HepG2 (cell line): ENCODE results near the gene CFAP221. TPM values are rescaled to one million over a fixed set of nuclear protein-coding genes. Genes with fewer than 3 reads are reported as not detected.

Experiments
- ATAC-seq: fragments of 200-7000 bp; cut with Tn5 transposase; 3 replicates; pipeline ENCODE4 v1.9.1; 2020; ENCODE audit warnings: mild to moderate bottlenecking, moderate library complexity
- BruUV-seq: library from RNA; stranded (reverse); fragments of 400-500 nt; replicated peaks from 2 replicates; lab custom pipeline; 2021; lab: Mats Ljungman, UMichigan
- CTCF ChIA-PET: fragments of 300-600 bp; formaldehyde crosslinking; extraction: SDS; loops from one replicate; lab custom pipeline; 2021; ENCODE audit warnings: low total read pairs, inconsistent platforms, low intra/inter-chr PET ratio; lab: Yijun Ruan, JAX
- POLR2A ChIA-PET: fragments of 350-600 bp; sonication (Branson Sonifier 250); formaldehyde crosslinking; loops from one replicate; lab custom pipeline; 2020; ENCODE audit warnings: antibody characterized with exemption, inconsistent platforms; lab: Yijun Ruan, JAX
- DNase-seq: peaks from one replicate; pipeline ENCODE4 v3.0.0-alpha.2; 2015; ENCODE audit warnings: low spot score
- FAIRE-seq: peaks from 3 replicates; lab custom pipeline; 2011; peaks lifted over from hg19 to GRCh38; lab: Jason Lieb, UNC
- H2AFZ ChIP-seq: one replicate; pipeline ENCODE4 v1.6.1; 2011; ENCODE audit warnings: low read length, inconsistent platforms
- H3K27ac ChIP-seq: fragments of 300-600 bp; 3 replicates; pipeline ENCODE4 v1.8.0; 2011; ENCODE audit warnings: mixed run types, mild to moderate bottlenecking, mixed read lengths, low read length, inconsistent platforms; ENCODE audit not compliant: insufficient read depth; ENCODE audit errors: extremely low read length
- H3K27me3 ChIP-seq, 2 experiments: fragments of 200-600 bp in 1 of 2; 2 replicates in 1 of 2; 3 replicates in 1 of 2; pipeline versions ENCODE4 v1.6.0 to v1.8.0; 2011; ENCODE audit warnings: low read length in 2 of 2, mild to moderate bottlenecking in 2 of 2, moderate library complexity in 2 of 2, inconsistent platforms in 1 of 2; ENCODE audit not compliant: insufficient read depth in 2 of 2, control insufficient read depth in 1 of 2
- H3K36me3 ChIP-seq, 2 experiments: fragments of 200-600 bp in 1 of 2; replicated peaks in 1 of 2; 2 replicates in 1 of 2; 3 replicates in 1 of 2; pipeline versions ENCODE4 v1.5.1 to v1.8.0; 2011; ENCODE audit warnings: low read length in 2 of 2, inconsistent platforms in 1 of 2; ENCODE audit not compliant: insufficient read depth in 2 of 2, control insufficient read depth in 1 of 2
- H3K4me1 ChIP-seq: 2 replicates; pipeline ENCODE4 v1.5.1; 2012; ENCODE audit warnings: low read length, inconsistent platforms; ENCODE audit not compliant: insufficient read depth
- H3K4me2 ChIP-seq: 2 replicates; pipeline ENCODE4 v1.6.0; 2011; ENCODE audit warnings: low read depth, low read length, inconsistent platforms
- H3K4me3 ChIP-seq, 3 experiments: fragments of 200-600 bp in 1 of 3; sonication (generic), shearing (Covaris generic) in 1 of 3; replicated peaks in 1 of 3; 2 replicates each; pipeline ENCODE4 v1.5.1; 2011 to 2016; ENCODE audit warnings: low read length in 3 of 3, inconsistent platforms in 2 of 3, low read depth in 2 of 3, mild to moderate bottlenecking in 2 of 3, control low read depth in 1 of 3, mixed read lengths in 1 of 3; ENCODE audit not compliant: insufficient read depth in 1 of 3
- H3K79me2 ChIP-seq: one replicate; pipeline ENCODE4 v1.6.1; 2011; ENCODE audit warnings: low read length, inconsistent platforms; ENCODE audit not compliant: insufficient read depth
- H3K9ac ChIP-seq: 2 replicates; pipeline ENCODE4 v1.6.0; 2011; ENCODE audit warnings: mild to moderate bottlenecking, low read depth, low read length, inconsistent platforms; ENCODE audit not compliant: insufficient read depth
- H3K9me3 ChIP-seq: 2 replicates; pipeline ENCODE4 v1.5.1; 2012; ENCODE audit warnings: mild to moderate bottlenecking, low read length
- H4K20me1 ChIP-seq: 2 replicates; pipeline ENCODE4 v1.6.0; 2011; ENCODE audit warnings: inconsistent platforms, mild to moderate bottlenecking, low read length, moderate library complexity; ENCODE audit not compliant: insufficient read depth
- IKZF4 ChIP-seq: sonication (generic); formaldehyde crosslinking; IDR thresholded peaks from 2 replicates; pipeline ENCODE4 v1.5.1; 2020; ENCODE audit warnings: borderline replicate concordance, mild to moderate bottlenecking, low read depth, missing genetic modification reagents; ENCODE audit errors: not compliant biosample characterization
- KDM2A ChIP-seq: sonication (generic); formaldehyde crosslinking; IDR thresholded peaks from 2 replicates; pipeline ENCODE4 v1.4.0; 2020; ENCODE audit warnings: low read depth, missing genetic modification reagents, borderline replicate concordance
- POLR2AphosphoS2 ChIP-seq: IDR thresholded peaks from 2 replicates; pipeline ENCODE4 v1.6.1; 2011; ENCODE audit warnings: low read depth, low read length, improper control_type of control experiment
- RBAK ChIP-seq: sonication (generic); formaldehyde crosslinking; IDR thresholded peaks from 2 replicates; pipeline ENCODE4 v1.5.1; 2020; ENCODE audit warnings: mild to moderate bottlenecking, missing genetic modification reagents
- SETDB1 ChIP-seq: sonication (generic); formaldehyde crosslinking; IDR thresholded peaks from 2 replicates; pipeline ENCODE4 v1.5.1; 2020; ENCODE audit warnings: missing genetic modification reagents, mild to moderate bottlenecking, borderline replicate concordance
- TCF7 ChIP-seq: sonication (generic); IDR thresholded peaks from 2 replicates; pipeline ENCODE4 v1.6.1; 2016; ENCODE audit warnings: antibody characterized with exemption, low read depth
- TSC22D2 ChIP-seq: sonication (generic); formaldehyde crosslinking; IDR thresholded peaks from 2 replicates; pipeline ENCODE4 v1.5.1; 2020; ENCODE audit warnings: missing genetic modification reagents, mild to moderate bottlenecking, borderline replicate concordance
- WIZ ChIP-seq: sonication (generic); formaldehyde crosslinking; IDR thresholded peaks from 2 replicates; pipeline ENCODE4 v1.5.1; 2020; ENCODE audit warnings: mild to moderate bottlenecking, missing genetic modification reagents
- ZFP41 ChIP-seq: sonication (generic); formaldehyde crosslinking; IDR thresholded peaks from 2 replicates; pipeline ENCODE4 v1.4.0; 2020; ENCODE audit warnings: mild to moderate bottlenecking, missing genetic modification reagents, borderline replicate concordance
- ZNF607 ChIP-seq: sonication (generic); formaldehyde crosslinking; IDR thresholded peaks from 2 replicates; pipeline ENCODE4 v1.5.1; 2020; ENCODE audit warnings: missing genetic modification reagents, mild to moderate bottlenecking, borderline replicate concordance
- ZNF713 ChIP-seq: sonication (generic); formaldehyde crosslinking; IDR thresholded peaks from 2 replicates; pipeline ENCODE4 v1.4.0; 2020; ENCODE audit warnings: mild to moderate bottlenecking, missing genetic modification reagents
- WGBS: methylation state at CpG from one replicate; pipeline ENCODE4 v1.1.6; 2017; ENCODE audit warnings: low lambda C conversion rate; 5-methylcytosine and 5-hydroxymethylcytosine counted together
- in situ Hi-C: cut with HindIII; loops from 2 replicates; pipeline ENCODE4 v1.10.0; 2017; ENCODE audit warnings: low pct_unique_long_range_greater_than_20kb; ENCODE audit not compliant: extremely low pct_ligation_motif_present
- intact Hi-C: fragments of 100-400 bp; cut with micrococcal nuclease; formaldehyde crosslinking; loops from one replicate; pipeline ENCODE4 v1.10.0; 2022; ENCODE audit not compliant: unreplicated experiment
- polyA plus RNA-seq, 8 experiments: library from polyadenylated mRNA; depleted of rRNA in 3 of 8; stranded (reverse) in 7 of 8; unstranded in 1 of 8; fragments of >200 nt; fragmentation: Illumina TruSeq in 4 of 8; extraction: Trizol in 4 of 8; gene quantifications; 2 replicates each; pipeline versions ENCODE4 v1.2.1 to v1.2.3, GENCODE V29; 2011 to 2016; ENCODE audit warnings: low read depth in 4 of 8, missing spikeins in 1 of 8, mixed read lengths in 1 of 8; ENCODE audit not compliant: insufficient read depth in 1 of 8
- total RNA-seq, 5 experiments: library from RNA; depleted of rRNA; stranded (reverse); fragments of >200 nt; fragmentation: Illumina TruSeq; extraction: Trizol; gene quantifications; 2 replicates each; pipeline ENCODE4 v1.2.3, GENCODE V29; 2016; ENCODE audit warnings: low read depth in 1 of 5
- TF ChIP-seq, protein P1 (sequence below): sonication (generic); formaldehyde crosslinking; conservative IDR thresholded peaks from 2 replicates; pipeline ENCODE4 v1.8.0; 2022; ENCODE audit warnings: low read depth, missing genetic modification reagents
- TF ChIP-seq, protein P2 (sequence below), 2 experiments: fragments of 450-650 bp in 1 of 2; sonication (generic) in 1 of 2; formaldehyde crosslinking in 1 of 2; IDR thresholded peaks; 2 replicates each; pipeline versions ENCODE4 v1.6.1 to v1.8.0; 2016 to 2022; ENCODE audit warnings: antibody characterized with exemption in 1 of 2, mild to moderate bottlenecking in 1 of 2, missing genetic modification reagents in 1 of 2

Gene CFAP221
- total and polyA plus RNA-seq, 2 of the 13 experiments (the other 11 are each of a cell fraction or from before 2014, with no cell fraction given) = not detected

DNA sequence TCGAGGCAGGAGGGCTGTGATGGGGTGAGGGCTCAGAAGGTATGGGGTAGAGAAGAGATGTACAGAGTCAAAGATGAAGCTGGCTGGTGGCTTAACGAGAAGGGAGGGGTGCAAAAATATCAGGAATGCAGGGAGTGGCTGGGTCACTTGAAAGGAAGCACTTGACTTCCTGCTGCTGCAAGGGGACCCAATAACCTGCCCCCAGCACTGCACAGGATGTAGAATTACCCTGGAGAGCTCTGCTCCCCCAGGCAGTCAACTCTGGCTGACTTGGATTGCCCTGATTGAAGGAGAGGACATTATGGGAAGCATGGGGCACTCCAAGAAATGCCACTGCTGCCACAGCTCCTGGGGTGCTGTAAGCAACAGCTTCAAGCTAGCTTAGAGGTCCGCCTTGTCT lies 41.8 kb downstream of the CFAP221 start:
- H3K4me3 ChIP-seq = no peak overlapping the region
- ATAC-seq (no peak), FAIRE-seq (no peak), DNase-seq (no peak)
- POLR2A ChIA-PET = no interaction called here
- CTCF ChIA-PET = no interaction called here
- H3K27me3 ChIP-seq = 0 out of 5 replicates have a peak, but pooled peaks cover 0 to 5% of the 10 kb centered on the region in 2 experiments
- H3K9ac ChIP-seq = no peak overlapping the region
- no peaks in the 10 kb centered on the region for H4K20me1 ChIP-seq
- in situ Hi-C loops (no loop called here), intact Hi-C loops (no loop called here)
- no peak overlapping the region for H2AFZ ChIP-seq
- no peak overlapping the region for H3K4me2 ChIP-seq
- H3K4me1 ChIP-seq = peaks cover 7% of the 10 kb centered on the region
- H3K79me2 ChIP-seq = no peaks in the 10 kb centered on the region
- no TSS peak for BruUV-seq
- H3K9me3 ChIP-seq = no peaks in the 10 kb centered on the region
- no peak overlapping the region for H3K27ac ChIP-seq
- WGBS = 7% methylated on average over 3 of the region's 3 CpGs
- no peaks in the 10 kb centered on the region for H3K36me3 ChIP-seq
- TF ChIP-seq IKZF4 (CRISPR knock-in tag) (no peak), ZNF713 (CRISPR knock-in tag) (no peak), TCF7 (no peak), POLR2AphosphoS2 (no peak), ZFP41 (CRISPR knock-in tag) (no peak), KDM2A (no peak), WIZ (CRISPR knock-in tag) (no peak), SETDB1 (no peak), TSC22D2 (CRISPR knock-in tag) (no peak), RBAK (CRISPR knock-in tag) (no peak), ZNF607 (no peak)
- TF ChIP-seq, protein P1, sequence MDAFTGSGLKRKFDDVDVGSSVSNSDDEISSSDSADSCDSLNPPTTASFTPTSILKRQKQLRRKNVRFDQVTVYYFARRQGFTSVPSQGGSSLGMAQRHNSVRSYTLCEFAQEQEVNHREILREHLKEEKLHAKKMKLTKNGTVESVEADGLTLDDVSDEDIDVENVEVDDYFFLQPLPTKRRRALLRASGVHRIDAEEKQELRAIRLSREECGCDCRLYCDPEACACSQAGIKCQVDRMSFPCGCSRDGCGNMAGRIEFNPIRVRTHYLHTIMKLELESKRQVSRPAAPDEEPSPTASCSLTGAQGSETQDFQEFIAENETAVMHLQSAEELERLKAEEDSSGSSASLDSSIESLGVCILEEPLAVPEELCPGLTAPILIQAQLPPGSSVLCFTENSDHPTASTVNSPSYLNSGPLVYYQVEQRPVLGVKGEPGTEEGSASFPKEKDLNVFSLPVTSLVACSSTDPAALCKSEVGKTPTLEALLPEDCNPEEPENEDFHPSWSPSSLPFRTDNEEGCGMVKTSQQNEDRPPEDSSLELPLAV = no peak
- TF ChIP-seq, protein P2, sequence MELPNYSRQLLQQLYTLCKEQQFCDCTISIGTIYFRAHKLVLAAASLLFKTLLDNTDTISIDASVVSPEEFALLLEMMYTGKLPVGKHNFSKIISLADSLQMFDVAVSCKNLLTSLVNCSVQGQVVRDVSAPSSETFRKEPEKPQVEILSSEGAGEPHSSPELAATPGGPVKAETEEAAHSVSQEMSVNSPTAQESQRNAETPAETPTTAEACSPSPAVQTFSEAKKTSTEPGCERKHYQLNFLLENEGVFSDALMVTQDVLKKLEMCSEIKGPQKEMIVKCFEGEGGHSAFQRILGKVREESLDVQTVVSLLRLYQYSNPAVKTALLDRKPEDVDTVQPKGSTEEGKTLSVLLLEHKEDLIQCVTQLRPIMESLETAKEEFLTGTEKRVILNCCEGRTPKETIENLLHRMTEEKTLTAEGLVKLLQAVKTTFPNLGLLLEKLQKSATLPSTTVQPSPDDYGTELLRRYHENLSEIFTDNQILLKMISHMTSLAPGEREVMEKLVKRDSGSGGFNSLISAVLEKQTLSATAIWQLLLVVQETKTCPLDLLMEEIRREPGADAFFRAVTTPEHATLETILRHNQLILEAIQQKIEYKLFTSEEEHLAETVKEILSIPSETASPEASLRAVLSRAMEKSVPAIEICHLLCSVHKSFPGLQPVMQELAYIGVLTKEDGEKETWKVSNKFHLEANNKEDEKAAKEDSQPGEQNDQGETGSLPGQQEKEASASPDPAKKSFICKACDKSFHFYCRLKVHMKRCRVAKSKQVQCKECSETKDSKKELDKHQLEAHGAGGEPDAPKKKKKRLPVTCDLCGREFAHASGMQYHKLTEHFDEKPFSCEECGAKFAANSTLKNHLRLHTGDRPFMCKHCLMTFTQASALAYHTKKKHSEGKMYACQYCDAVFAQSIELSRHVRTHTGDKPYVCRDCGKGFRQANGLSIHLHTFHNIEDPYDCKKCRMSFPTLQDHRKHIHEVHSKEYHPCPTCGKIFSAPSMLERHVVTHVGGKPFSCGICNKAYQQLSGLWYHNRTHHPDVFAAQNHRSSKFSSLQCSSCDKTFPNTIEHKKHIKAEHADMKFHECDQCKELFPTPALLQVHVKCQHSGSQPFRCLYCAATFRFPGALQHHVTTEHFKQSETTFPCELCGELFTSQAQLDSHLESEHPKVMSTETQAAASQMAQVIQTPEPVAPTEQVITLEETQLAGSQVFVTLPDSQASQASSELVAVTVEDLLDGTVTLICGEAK (IDR thresholded peaks at IDR 0.05) = no peak
- TF ChIP-seq, protein P2 (CRISPR knock-in tag; IDR thresholded peaks at IDR 0.05) = no peak
